IMR-90 (cell line): Measurements from ENCODE around the gene GTF2F1.
A peak's percentile ranks its signal among the peaks of the same experiment; 100 is the strongest.

Source experiments
- CHD1 ChIP-seq: IDR thresholded peaks from 2 replicates; pipeline ENCODE4 v1.6.1; 2012; ENCODE audit warnings: low read depth, low read length, improper control_type of control experiment
- CTCF ChIP-seq: conservative IDR thresholded peaks from 2 replicates; pipeline ENCODE4 v1.5.1; 2012; ENCODE audit warnings: mild to moderate bottlenecking, low read depth, low read length, improper control_type of control experiment
- POLR2A ChIP-seq: IDR thresholded peaks from 2 replicates; pipeline ENCODE4 v1.6.1; 2012; ENCODE audit warnings: mild to moderate bottlenecking, low read depth, low read length
- RCOR1 ChIP-seq: IDR thresholded peaks from 2 replicates; pipeline ENCODE4 v1.6.1; 2012; ENCODE audit warnings: mild to moderate bottlenecking, low read length, improper control_type of control experiment; ENCODE audit not compliant: insufficient replicate concordance
- RFX5 ChIP-seq: IDR thresholded peaks from 2 replicates; pipeline ENCODE4 v1.8.0; 2012; ENCODE audit warnings: low read depth, mild to moderate bottlenecking, low read length, moderate library complexity

GRCh38 chr19:6393074-6393982 is at the start of gene GTF2F1:
- TF ChIP-seq CTCF (peak; percentile 8; the same call in 1 of the 2 replicates), RCOR1 (no peak), CHD1 (no peak), POLR2A (peak; percentile 68; the same call in 1 of the 2 replicates), RFX5 (no peak)
